Sigmoid colon (tissue), 4 donors: ENCODE results near the gene CCNI2.

Experiments
- EP300 ChIP-seq, 4 donors: sonication (generic); formaldehyde crosslinking; IDR thresholded peaks; one replicate each; pipeline ENCODE4 v1.6.1; 2017; ENCODE audit warnings: antibody characterized with exemption in 4 of 4
- POLR2A ChIP-seq, 2 donors: fragments of 450-650 bp; IDR thresholded peaks; one replicate each; pipeline ENCODE4 v1.6.1; 2016; ENCODE audit warnings: antibody characterized with exemption in 2 of 2, mild to moderate bottlenecking in 2 of 2, moderate library complexity in 2 of 2
- POLR2AphosphoS5 ChIP-seq, 4 donors: sonication (generic); formaldehyde crosslinking; IDR thresholded peaks; one replicate each; pipeline ENCODE4 v1.6.1; 2017; ENCODE audit warnings: antibody characterized with exemption in 4 of 4
- TF ChIP-seq, protein P1 (sequence below), 4 experiments: fragments of 450-650 bp in 3 of 4; fragments of 200-600 bp in 1 of 4; IDR thresholded peaks; one replicate each; pipeline ENCODE4 v1.5.1; 2016 to 2019; ENCODE audit warnings: antibody characterized with exemption in 4 of 4, mild to moderate bottlenecking in 3 of 4, moderate library complexity in 2 of 4

DNA sequence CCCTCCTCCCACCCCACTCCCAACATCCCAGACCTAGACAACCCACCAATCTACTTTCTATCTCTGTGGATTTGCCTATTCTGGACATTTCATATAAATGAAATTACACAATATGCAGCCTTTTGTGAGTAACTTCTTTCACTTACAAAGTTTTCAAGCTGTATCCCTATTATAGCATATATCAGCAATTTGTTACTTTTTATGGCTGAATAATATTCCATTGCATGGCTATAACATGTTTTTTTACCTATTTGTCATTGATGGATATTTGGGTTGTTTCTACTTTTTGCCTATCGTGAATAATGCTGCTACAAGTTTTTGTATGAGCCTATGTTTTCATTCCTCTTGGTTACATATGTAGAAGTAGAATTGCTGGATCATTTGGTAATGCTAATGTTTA lies 8.0 kb upstream of the CCNI2 start:
- TF ChIP-seq, protein P1, sequence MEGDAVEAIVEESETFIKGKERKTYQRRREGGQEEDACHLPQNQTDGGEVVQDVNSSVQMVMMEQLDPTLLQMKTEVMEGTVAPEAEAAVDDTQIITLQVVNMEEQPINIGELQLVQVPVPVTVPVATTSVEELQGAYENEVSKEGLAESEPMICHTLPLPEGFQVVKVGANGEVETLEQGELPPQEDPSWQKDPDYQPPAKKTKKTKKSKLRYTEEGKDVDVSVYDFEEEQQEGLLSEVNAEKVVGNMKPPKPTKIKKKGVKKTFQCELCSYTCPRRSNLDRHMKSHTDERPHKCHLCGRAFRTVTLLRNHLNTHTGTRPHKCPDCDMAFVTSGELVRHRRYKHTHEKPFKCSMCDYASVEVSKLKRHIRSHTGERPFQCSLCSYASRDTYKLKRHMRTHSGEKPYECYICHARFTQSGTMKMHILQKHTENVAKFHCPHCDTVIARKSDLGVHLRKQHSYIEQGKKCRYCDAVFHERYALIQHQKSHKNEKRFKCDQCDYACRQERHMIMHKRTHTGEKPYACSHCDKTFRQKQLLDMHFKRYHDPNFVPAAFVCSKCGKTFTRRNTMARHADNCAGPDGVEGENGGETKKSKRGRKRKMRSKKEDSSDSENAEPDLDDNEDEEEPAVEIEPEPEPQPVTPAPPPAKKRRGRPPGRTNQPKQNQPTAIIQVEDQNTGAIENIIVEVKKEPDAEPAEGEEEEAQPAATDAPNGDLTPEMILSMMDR (IDR thresholded peaks at IDR 0.05): no peak
- TF ChIP-seq POLR2AphosphoS5 (IDR thresholded peaks at IDR 0.05) (no peak), POLR2A (IDR thresholded peaks at IDR 0.05) (no peak), EP300 (IDR thresholded peaks at IDR 0.05) (no peak)
